Trophoblast cell (in vitro differentiated cells and primary cell): ENCODE results near the gene FSCN2.
A peak's percentile ranks its signal among the peaks of the same experiment; 100 is the strongest.

Experiments
- DNase-seq, 2 donors: peaks; one replicate each; pipeline ENCODE4 v3.0.0-alpha.2; 2016
- H2AFZ ChIP-seq: 2 replicates; pipeline ENCODE4 v1.6.1; 2013; ENCODE audit warnings: low read length, moderate library complexity, mild to moderate bottlenecking; ENCODE audit not compliant: insufficient read depth, poor library complexity
- H2AK5ac ChIP-seq: 2 replicates; pipeline ENCODE4 v1.6.1; 2013; ENCODE audit warnings: mild to moderate bottlenecking, low read length
- H2BK120ac ChIP-seq: 2 replicates; pipeline ENCODE4 v1.6.1; 2013; ENCODE audit warnings: low read length, mild to moderate bottlenecking, moderate library complexity; ENCODE audit not compliant: insufficient read depth, poor library complexity
- H2BK12ac ChIP-seq: 2 replicates; pipeline ENCODE4 v1.6.1; 2013; ENCODE audit warnings: mild to moderate bottlenecking, low read length, moderate library complexity
- H2BK5ac ChIP-seq: 2 replicates; pipeline ENCODE4 v1.6.1; 2013; ENCODE audit warnings: low read length, low read depth, moderate library complexity, mild to moderate bottlenecking; ENCODE audit not compliant: poor library complexity
- H3K14ac ChIP-seq: 2 replicates; pipeline ENCODE4 v1.6.1; 2013; ENCODE audit warnings: mild to moderate bottlenecking, low read length
- H3K18ac ChIP-seq: 2 replicates; pipeline ENCODE4 v1.6.1; 2013; ENCODE audit warnings: mild to moderate bottlenecking, low read length
- H3K23ac ChIP-seq: 2 replicates; pipeline ENCODE4 v1.6.1; 2013; ENCODE audit warnings: low read length
- H3K27ac ChIP-seq: 2 replicates; pipeline ENCODE4 v1.5.1; 2013; ENCODE audit warnings: low read depth, mild to moderate bottlenecking, inconsistent platforms, low read length, moderate library complexity
- H3K27me3 ChIP-seq: 2 replicates; pipeline ENCODE4 v1.6.1; 2013; ENCODE audit warnings: inconsistent platforms, mild to moderate bottlenecking, low read length, moderate library complexity; ENCODE audit not compliant: insufficient read depth
- H3K36me3 ChIP-seq, 2 experiments: 1 replicate in 1 of 2; 2 replicates in 1 of 2; pipeline ENCODE4 v1.6.1; 2013; ENCODE audit warnings: low read length in 2 of 2, mild to moderate bottlenecking in 2 of 2, moderate library complexity in 1 of 2; ENCODE audit not compliant: insufficient read depth in 2 of 2, control insufficient read depth in 1 of 2
- H3K4ac ChIP-seq: 2 replicates; pipeline ENCODE4 v1.6.1; 2013; ENCODE audit warnings: low read depth, mild to moderate bottlenecking, low read length, moderate library complexity
- H3K4me1 ChIP-seq, 2 experiments: 1 replicate in 1 of 2; 2 replicates in 1 of 2; pipeline ENCODE4 v1.6.1; 2013; ENCODE audit warnings: low read length in 2 of 2, mild to moderate bottlenecking in 2 of 2, moderate library complexity in 1 of 2; ENCODE audit not compliant: insufficient read depth in 2 of 2, control insufficient read depth in 1 of 2
- H3K4me2 ChIP-seq: 2 replicates; pipeline ENCODE4 v1.6.1; 2013; ENCODE audit warnings: inconsistent platforms, mild to moderate bottlenecking, low read length, moderate library complexity
- H3K4me3 ChIP-seq: 2 replicates; pipeline ENCODE4 v1.5.1; 2013; ENCODE audit warnings: mild to moderate bottlenecking, low read depth, low read length, inconsistent platforms
- H3K79me1 ChIP-seq: one replicate; pipeline ENCODE4 v1.6.1; 2013; ENCODE audit warnings: low read length
- H3K79me2 ChIP-seq: 2 replicates; pipeline ENCODE4 v1.6.1; 2013; ENCODE audit warnings: low read length, mild to moderate bottlenecking; ENCODE audit not compliant: control insufficient read depth, insufficient read depth, poor library complexity
- H3K9ac ChIP-seq: 2 replicates; pipeline ENCODE4 v1.6.1; 2013; ENCODE audit warnings: mild to moderate bottlenecking, low read length
- H3K9me3 ChIP-seq: 2 replicates; pipeline ENCODE4 v1.6.1; 2013; ENCODE audit warnings: low read depth, mild to moderate bottlenecking, control low read depth, inconsistent platforms, low read length; ENCODE audit not compliant: insufficient read depth
- H4K12ac ChIP-seq: 2 replicates; pipeline ENCODE4 v1.6.1; 2013; ENCODE audit warnings: low read depth, mild to moderate bottlenecking, low read length, moderate library complexity
- H4K8ac ChIP-seq: 2 replicates; pipeline ENCODE4 v1.6.1; 2013; ENCODE audit warnings: low read depth, mild to moderate bottlenecking, low read length, moderate library complexity
- H4K91ac ChIP-seq: one replicate; pipeline ENCODE4 v1.6.1; 2013; ENCODE audit warnings: low read depth, mild to moderate bottlenecking, low read length, moderate library complexity
- WGBS: extraction: QIAGEN DNeasy Blood & Tissue Kit; methylation state at CpG from one replicate; pipeline ENCODE4 v1.1.7; 2013; ENCODE audit warnings: missing lambda C conversion rate; ENCODE audit not compliant: insufficient read length, insufficient coverage; ENCODE audit errors: extremely low coverage; 5-methylcytosine and 5-hydroxymethylcytosine counted together

FSCN2 gene

DNA sequence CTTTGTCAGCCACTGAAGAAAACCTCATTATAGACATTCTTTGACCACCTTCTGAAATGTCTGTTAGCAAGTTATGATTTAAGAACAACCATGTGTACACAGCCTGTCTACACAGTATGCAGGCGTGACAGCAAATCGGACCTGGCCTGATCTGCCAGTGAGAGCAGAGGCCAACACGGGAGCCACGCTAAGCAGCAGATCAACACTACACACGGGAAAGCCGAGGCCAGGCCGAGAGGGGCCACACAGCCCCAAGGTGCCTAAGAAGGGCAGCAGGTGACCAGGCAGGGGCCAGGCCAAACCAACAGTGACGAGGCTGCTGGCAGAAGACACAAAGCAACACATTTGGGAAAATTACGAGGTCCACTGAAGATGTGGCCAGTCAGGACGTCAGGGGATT lies 40.2 kb downstream of the FSCN2 start:
- Histone ChIP-seq H3K27ac (peak overlapping the region; percentile 44), H3K36me3 (peaks cover 68 to 77% of the 10 kb centered on the region in 2 experiments), H4K8ac (peak overlapping the region; percentile 68), H3K79me2 (peaks cover 2% of the 10 kb centered on the region), H3K23ac (no peak overlapping the region), H3K4me2 (no peak overlapping the region), H2AFZ (no peak overlapping the region), H2BK5ac (peak overlapping the region; percentile 66), H4K12ac (no peak overlapping the region), H3K4ac (peak overlapping the region; percentile 13), H2BK12ac (peak overlapping the region; percentile 87), H4K91ac (peak overlapping the region; percentile 67), H3K79me1 (peaks cover 27% of the 10 kb centered on the region), H3K27me3 (no peaks in the 10 kb centered on the region), H2BK120ac (peak overlapping the region; percentile 72), H3K18ac (peak overlapping the region; percentile 77), H3K4me3 (no peak overlapping the region), H3K9me3 (peaks cover 4% of the 10 kb centered on the region), H2AK5ac (peak overlapping the region; percentile 38), H3K4me1 (peaks cover 25 to 36% of the 10 kb centered on the region in 2 experiments), H3K14ac (peak overlapping the region; percentile 63), H3K9ac (no peak overlapping the region)
- no peak for DNase-seq
- no CpG with 5 or more reads among the region's 10 CpGs for WGBS

- H2AFZ ChIP-seq = no peak overlapping the region
- peak overlapping the region; percentile 22 for H4K12ac ChIP-seq
- peaks cover 29 to 40% of the 10 kb centered on the region in 2 experiments for H3K4me1 ChIP-seq
- peaks cover 4% of the 10 kb centered on the region for H3K9me3 ChIP-seq
- H3K79me1 ChIP-seq = peaks cover 27% of the 10 kb centered on the region
- no peak overlapping the region for H4K91ac ChIP-seq
- H2BK12ac ChIP-seq = no peak overlapping the region
- DNase-seq = no peak
- H3K4ac ChIP-seq = no peak overlapping the region
- H3K36me3 ChIP-seq = peaks cover 62 to 71% of the 10 kb centered on the region in 2 experiments
- no peak overlapping the region for H3K27ac ChIP-seq
- H3K4me3 ChIP-seq = no peak overlapping the region
- peak overlapping the region; percentile 29 for H3K18ac ChIP-seq
- H3K79me2 ChIP-seq = peaks cover 2% of the 10 kb centered on the region
- no peak overlapping the region for H2AK5ac ChIP-seq
- no peak overlapping the region for H2BK5ac ChIP-seq
- no peaks in the 10 kb centered on the region for H3K27me3 ChIP-seq
- no peak overlapping the region for H3K14ac ChIP-seq
- H4K8ac ChIP-seq = no peak overlapping the region
- no peak overlapping the region for H3K9ac ChIP-seq
- H3K23ac ChIP-seq = no peak overlapping the region
- no CpG with 5 or more reads among the region's 18 CpGs for WGBS
- no peak overlapping the region for H2BK120ac ChIP-seq
- H3K4me2 ChIP-seq = no peak overlapping the region
Measured at GRCh38 chr17:81569986-81570514, 41.9 kb downstream of the FSCN2 start.

DNA sequence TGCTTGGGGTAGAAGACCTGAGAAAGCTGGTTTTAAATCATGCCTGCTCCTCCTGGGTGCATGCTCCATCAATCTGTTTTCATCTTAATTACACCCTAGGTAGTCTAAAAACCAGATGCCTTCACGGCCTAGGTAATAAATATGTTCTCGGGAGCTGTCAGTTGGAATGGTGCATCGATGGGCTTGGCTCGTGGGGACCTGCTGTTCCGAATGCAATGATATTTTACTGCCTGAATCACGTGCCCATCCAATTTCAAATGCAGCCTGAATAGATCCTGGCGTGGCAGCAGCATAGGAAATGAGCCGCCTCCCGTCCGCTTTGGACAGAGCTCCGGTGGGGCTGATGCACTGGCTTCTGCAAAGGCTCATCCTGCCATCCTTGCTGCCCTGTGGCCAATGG lies 42.8 kb downstream of the FSCN2 start:
- H3K9me3 ChIP-seq = peaks cover 4% of the 10 kb centered on the region
- no peak for DNase-seq
- no peak overlapping the region for H3K4me3 ChIP-seq
- no peak overlapping the region for H2BK12ac ChIP-seq
- no peaks in the 10 kb centered on the region for H3K27me3 ChIP-seq
- WGBS = no CpG with 5 or more reads among the region's 11 CpGs
- H3K4me2 ChIP-seq = no peak overlapping the region
- no peak overlapping the region for H3K27ac ChIP-seq
- H3K4me1 ChIP-seq = peaks cover 25 to 37% of the 10 kb centered on the region in 2 experiments
- H3K36me3 ChIP-seq = peaks cover 58 to 68% of the 10 kb centered on the region in 2 experiments
- H4K8ac ChIP-seq = no peak overlapping the region
- no peak overlapping the region for H4K12ac ChIP-seq
- no peak overlapping the region for H4K91ac ChIP-seq
- H3K23ac ChIP-seq = no peak overlapping the region
- H3K18ac ChIP-seq = no peak overlapping the region
- H2BK5ac ChIP-seq = no peak overlapping the region
- no peak overlapping the region for H2AFZ ChIP-seq
- no peak overlapping the region for H3K9ac ChIP-seq
- no peak overlapping the region for H3K14ac ChIP-seq
- peaks cover 4% of the 10 kb centered on the region for H3K79me2 ChIP-seq
- H2BK120ac ChIP-seq = no peak overlapping the region
- H3K79me1 ChIP-seq = peaks cover 22% of the 10 kb centered on the region
- H3K4ac ChIP-seq = no peak overlapping the region
- H2AK5ac ChIP-seq = no peak overlapping the region

DNA sequence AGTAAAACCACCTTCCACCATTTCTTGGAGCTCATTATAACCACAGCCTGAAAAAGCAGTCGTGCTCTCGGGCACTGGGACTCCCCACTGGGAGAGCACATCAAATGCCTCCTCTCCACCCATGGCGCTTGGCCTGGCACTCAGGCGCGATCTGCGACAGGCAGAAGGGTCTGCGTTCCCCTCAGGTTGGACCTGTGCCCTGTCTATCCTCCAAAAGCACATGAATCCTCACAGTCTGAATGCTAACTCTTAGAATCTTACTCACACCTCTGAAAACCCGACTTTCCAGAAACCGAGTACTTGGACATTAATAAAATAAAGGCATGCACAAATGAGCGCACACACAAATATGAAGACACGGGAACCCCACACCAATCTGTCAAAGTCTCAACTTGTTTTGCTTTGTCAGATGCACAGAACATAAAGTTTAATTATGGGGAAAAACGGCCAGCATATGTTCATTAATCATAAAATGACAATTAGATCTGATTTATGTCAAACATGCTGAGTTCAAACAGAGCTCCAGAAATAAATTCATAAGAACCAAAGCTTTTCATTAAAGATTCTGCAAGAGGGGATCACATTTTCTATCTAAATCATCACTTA lies 44.5 kb downstream of the FSCN2 start:
- H3K4me3 ChIP-seq = no peak overlapping the region
- no peak overlapping the region for H3K4me2 ChIP-seq
- H3K27ac ChIP-seq = no peak overlapping the region
- no peak overlapping the region for H2AFZ ChIP-seq
- no CpG with 5 or more reads among the region's 12 CpGs for WGBS
- peaks cover 56 to 67% of the 10 kb centered on the region in 2 experiments for H3K36me3 ChIP-seq
- peaks cover 31 to 37% of the 10 kb centered on the region in 2 experiments for H3K4me1 ChIP-seq
- H2BK5ac ChIP-seq = no peak overlapping the region
- no peaks in the 10 kb centered on the region for H3K27me3 ChIP-seq
- H3K18ac ChIP-seq = no peak overlapping the region
- no peak overlapping the region for H2AK5ac ChIP-seq
- no peak overlapping the region for H3K14ac ChIP-seq
- H3K4ac ChIP-seq = no peak overlapping the region
- H4K12ac ChIP-seq = no peak overlapping the region
- no peak overlapping the region for H2BK12ac ChIP-seq
- no peak overlapping the region for H2BK120ac ChIP-seq
- H3K9me3 ChIP-seq = peaks cover 4% of the 10 kb centered on the region
- H3K23ac ChIP-seq = no peak overlapping the region
- DNase-seq = no peak
- no peak overlapping the region for H4K8ac ChIP-seq
- H4K91ac ChIP-seq = no peak overlapping the region
- H3K9ac ChIP-seq = no peak overlapping the region
- H3K79me1 ChIP-seq = peaks cover 15% of the 10 kb centered on the region
- peaks cover 3% of the 10 kb centered on the region for H3K79me2 ChIP-seq
